GM10266 (cell line): ENCODE results near the gene DEDD.

Source experiments
- DNase-seq: peaks from one replicate; pipeline ENCODE4 v3.0.0; 2012; ENCODE audit errors: extremely low spot score
- CTCF ChIP-seq: IDR thresholded peaks from 2 replicates; pipeline ENCODE4 v1.5.1; 2012; ENCODE audit warnings: mild to moderate bottlenecking, low read depth; ENCODE audit not compliant: control insufficient read depth, insufficient read depth; ENCODE audit errors: missing control alignments

The DEDD gene

GRCh38 chr1:161114556-161114955 is 17.9 kb downstream of the DEDD start:
- DNase-seq = no peak
- TF ChIP-seq CTCF = no peak

GRCh38 chr1:161113915-161114314 is 18.6 kb downstream of the DEDD start:
- no peak for DNase-seq
- TF ChIP-seq CTCF = no peak

GRCh38 chr1:161111527-161111926 is 20.9 kb downstream of the DEDD start:
- no peak for TF ChIP-seq CTCF
- DNase-seq = no peak

- TF ChIP-seq CTCF = no peak
Measured at GRCh38 chr1:161111117-161111516, 21.4 kb downstream of the DEDD start.

GRCh38 chr1:161106431-161106830 is 26.0 kb downstream of the DEDD start:
- no peak for DNase-seq
- TF ChIP-seq CTCF = no peak

More at GRCh38 chr1:161111117-161111516, 21.4 kb downstream of the DEDD start:
- no peak for DNase-seq

- TF ChIP-seq CTCF = no peak
- DNase-seq = no peak
Measured at GRCh38 chr1:161100556-161100955, 31.9 kb downstream of the DEDD start.

GRCh38 chr1:161099090-161099802 is 33.2 kb downstream of the DEDD start:
- DNase-seq = no peak
- no peak for TF ChIP-seq CTCF
